ENCODE data around the gene MGST3. TPM values are rescaled to one million over a fixed set of nuclear protein-coding genes. Genes with fewer than 3 reads are reported as not detected.
"Not testable (repeated sequence)": the region's sequence is repeated elsewhere in the genome, so short reads cannot be mapped to it uniquely, and the experiment has no call there.

Gene MGST3
- total RNA-seq, 6 experiments from 2014 or later = 74.0 to 141 (median 103) TPM

- Histone ChIP-seq H3K27ac (peak overlapping the region; percentile 47 to 89 (median 69)), H3K4me3 (no peak overlapping the region), H3K36me3 (no peaks in the 10 kb centered on the region), H3K9me3 (no peaks in the 10 kb centered on the region), H3K27me3 (no peaks in the 10 kb centered on the region), H3K4me1 (peaks cover 0 to 72% (median 27%) of the 10 kb centered on the region in 4 donors)
- intact Hi-C loops (cut with DNase I) = no loop called here
- TF ChIP-seq CTCF (IDR thresholded peaks at IDR 0.05) (no peak), POLR2A (IDR thresholded peaks at IDR 0.05) (peak; percentile 30)
- WGBS (ENCODE audit: insufficient coverage, low coverage, low lambda C conversion rate, missing lambda C conversion rate) = 0% methylated on average over 1 of the region's 1 CpG
- peak in 1 of 3 donors; percentile 77 for DNase-seq
- ATAC-seq = peak; percentile 83 to 94 (median 85)
Measured at GRCh38 chr1:165637427-165637826, 6.4 kb downstream of the MGST3 start.

GRCh38 chr1:165638211-165638610, 7.2 kb downstream of the MGST3 start:
- H3K27me3 ChIP-seq; intact Hi-C loops (cut with DNase I); H3K9me3 ChIP-seq; DNase-seq; H3K36me3 ChIP-seq; H3K4me3 ChIP-seq: not testable (repeated sequence)
- 58% methylated on average over 6 of the region's 7 CpGs for WGBS (ENCODE audit: insufficient coverage, low coverage, low lambda C conversion rate, missing lambda C conversion rate)
- H3K4me1 ChIP-seq = peaks cover 0 to 65% (median 23%) of the 10 kb centered on the region in 4 donors
- ATAC-seq = peak; percentile 8 to 65 (median 58)
- peak overlapping the region; percentile 47 to 89 (median 69) for H3K27ac ChIP-seq

- ATAC-seq (no peak), DNase-seq (no peak)
- H3K4me3 ChIP-seq = no peak overlapping the region
- peaks cover 0 to 56% (median 17%) of the 10 kb centered on the region in 4 donors for H3K4me1 ChIP-seq
- H3K36me3 ChIP-seq = no peaks in the 10 kb centered on the region
- no peak for TF ChIP-seq POLR2A (IDR thresholded peaks at IDR 0.05)
- no peak for TF ChIP-seq CTCF (IDR thresholded peaks at IDR 0.05)
- 71% methylated on average over 1 of the region's 1 CpG for WGBS (ENCODE audit: insufficient coverage, low coverage, low lambda C conversion rate, missing lambda C conversion rate)
- intact Hi-C loops (cut with DNase I) = no loop called here
- no peaks in the 10 kb centered on the region for H3K9me3 ChIP-seq
- no peak overlapping the region for H3K27ac ChIP-seq
- no peaks in the 10 kb centered on the region for H3K27me3 ChIP-seq
Measured at GRCh38 chr1:165639821-165640623, 9.0 kb downstream of the MGST3 start.

- WGBS (ENCODE audit: insufficient coverage, low coverage, low lambda C conversion rate, missing lambda C conversion rate) = 47% methylated on average over 2 of the region's 2 CpGs
- H3K4me3 ChIP-seq = no peak overlapping the region
- no peaks in the 10 kb centered on the region for H3K9me3 ChIP-seq
- no peak for DNase-seq
- no peak for TF ChIP-seq CTCF (IDR thresholded peaks at IDR 0.05)
- TF ChIP-seq POLR2A (IDR thresholded peaks at IDR 0.05) = no peak
- intact Hi-C loops (cut with DNase I) = no loop called here
- no peak for ATAC-seq
- H3K36me3 ChIP-seq = no peaks in the 10 kb centered on the region
- H3K4me1 ChIP-seq = peaks cover 0 to 56% (median 17%) of the 10 kb centered on the region in 4 donors
- H3K27ac ChIP-seq = no peak overlapping the region
- H3K27me3 ChIP-seq = no peaks in the 10 kb centered on the region
Measured at GRCh38 chr1:165641231-165641987, 10.4 kb downstream of the MGST3 start.
